CD14-positive monocyte (primary cell): Measurements from ENCODE around the gene MMP24. TPM values are rescaled to one million over a fixed set of nuclear protein-coding genes. Genes with fewer than 3 reads are reported as not detected.

ENCODE experiments used
- DNase-seq, 3 donors: peaks; one replicate each; pipeline ENCODE4 v3.0.0-alpha.2; 2011 to 2022
- H2AFZ ChIP-seq: 2 replicates; pipeline ENCODE4 v1.6.0; 2012; ENCODE audit warnings: mild to moderate bottlenecking, low read depth, low read length, inconsistent platforms; ENCODE audit not compliant: insufficient read depth, poor library complexity, severe bottlenecking
- H3K27ac ChIP-seq, 2 donors: 1 replicate in 1 of 2; 2 replicates in 1 of 2; pipeline ENCODE4 v1.5.1; 2012 to 2013; ENCODE audit warnings: low read length in 2 of 2, control low read depth in 1 of 2, inconsistent platforms in 1 of 2, low read depth in 1 of 2, mild to moderate bottlenecking in 1 of 2
- H3K27me3 ChIP-seq, 2 donors: one replicate each; pipeline versions ENCODE4 v1.6.0 to v1.6.1; 2011 to 2013; ENCODE audit warnings: low read length in 2 of 2; ENCODE audit not compliant: control insufficient read depth in 2 of 2, insufficient read depth in 2 of 2
- H3K36me3 ChIP-seq, 2 donors: replicated peaks in 1 of 2; 1 replicate in 1 of 2; 2 replicates in 1 of 2; pipeline versions ENCODE4 v1.5.1 to v1.6.1; 2012 to 2013; ENCODE audit warnings: low read length in 2 of 2, control low read depth in 1 of 2, inconsistent platforms in 1 of 2, mild to moderate bottlenecking in 1 of 2; ENCODE audit not compliant: insufficient read depth in 2 of 2, control insufficient read depth in 1 of 2
- H3K4me1 ChIP-seq, 2 donors: 1 replicate in 1 of 2; 2 replicates in 1 of 2; pipeline versions ENCODE4 v1.5.1 to v1.6.1; 2012 to 2013; ENCODE audit warnings: low read length in 2 of 2, control low read depth in 1 of 2, inconsistent platforms in 1 of 2, mild to moderate bottlenecking in 1 of 2, moderate library complexity in 1 of 2; ENCODE audit not compliant: insufficient read depth in 2 of 2, control insufficient read depth in 1 of 2
- H3K4me2 ChIP-seq: replicated peaks from 2 replicates; pipeline ENCODE3; 2012; ENCODE audit warnings: low read length, moderate library complexity, mild to moderate bottlenecking; ENCODE audit not compliant: poor library complexity, severe bottlenecking; ENCODE audit errors: extremely low read depth
- H3K4me3 ChIP-seq, 3 experiments: fragments of 200-600 bp in 1 of 3; sonication (generic) in 1 of 3; replicated peaks in 1 of 3; 1 replicate in 2 of 3; 2 replicates in 1 of 3; pipeline ENCODE4 v1.5.1; 2011 to 2013; ENCODE audit warnings: low read length in 3 of 3, mild to moderate bottlenecking in 3 of 3, control low read depth in 2 of 3, low read depth in 2 of 3, inconsistent platforms in 1 of 3, moderate library complexity in 1 of 3
- H3K79me2 ChIP-seq: 2 replicates; pipeline ENCODE4 v1.6.0; 2012; ENCODE audit warnings: mild to moderate bottlenecking, control low read depth, inconsistent platforms, low read length, moderate library complexity; ENCODE audit not compliant: insufficient read depth
- H3K9ac ChIP-seq: 2 replicates; pipeline ENCODE4 v1.6.0; 2017; ENCODE audit warnings: low read length, mild to moderate bottlenecking; ENCODE audit not compliant: insufficient read depth, poor library complexity, severe bottlenecking
- H3K9me3 ChIP-seq, 2 donors: replicated peaks in 1 of 2; 1 replicate in 1 of 2; 2 replicates in 1 of 2; pipeline versions ENCODE4 v1.5.1 to v1.6.1; 2012 to 2013; ENCODE audit warnings: low read length in 2 of 2, control low read depth in 1 of 2; ENCODE audit not compliant: control insufficient read depth in 1 of 2, insufficient read depth in 1 of 2
- H4K20me1 ChIP-seq: 2 replicates; pipeline ENCODE4 v1.6.0; 2012; ENCODE audit warnings: mild to moderate bottlenecking, low read length, control low read depth, moderate library complexity; ENCODE audit not compliant: insufficient read depth
- H3K27ac Mint-ChIP-seq, 7 donors: one replicate each; pipeline ENCODE4 v1.8.0; 2020; ENCODE audit warnings: mild to moderate bottlenecking in 7 of 7, mixed read lengths in 7 of 7, moderate library complexity in 6 of 7, inconsistent platforms in 2 of 7
- H3K27me3 Mint-ChIP-seq, 3 donors: one replicate each; pipeline ENCODE4 v1.8.0; 2021 to 2022; ENCODE audit warnings: low read depth in 3 of 3, mild to moderate bottlenecking in 3 of 3, mixed read lengths in 3 of 3, moderate library complexity in 3 of 3, inconsistent platforms in 1 of 3
- H3K36me3 Mint-ChIP-seq, 2 donors: one replicate each; pipeline ENCODE4 v1.8.0; 2020; ENCODE audit warnings: mixed read lengths in 2 of 2, inconsistent platforms in 1 of 2, mild to moderate bottlenecking in 1 of 2
- H3K4me1 Mint-ChIP-seq: one replicate; pipeline ENCODE4 v1.8.0; 2020; ENCODE audit warnings: mild to moderate bottlenecking, mixed read lengths
- H3K4me3 Mint-ChIP-seq, 2 donors: one replicate each; pipeline ENCODE4 v1.8.0; 2020; ENCODE audit warnings: mild to moderate bottlenecking in 2 of 2, mixed read lengths in 2 of 2, moderate library complexity in 1 of 2
- H3K9me3 Mint-ChIP-seq, 7 donors: one replicate each; pipeline ENCODE4 v1.8.0; 2020 to 2022; ENCODE audit warnings: mixed read lengths in 7 of 7, mild to moderate bottlenecking in 6 of 7, moderate library complexity in 6 of 7, inconsistent platforms in 2 of 7
- CTCF ChIP-seq: fragments of 200-600 bp; IDR thresholded peaks from one replicate; pipeline ENCODE4 v1.8.0; 2022; ENCODE audit warnings: antibody characterized with exemption, mild to moderate bottlenecking
- WGBS: methylation state at CpG from one replicate; pipeline ENCODE4 v1.1.5; 2013; ENCODE audit warnings: missing lambda C conversion rate; ENCODE audit not compliant: insufficient coverage; 5-methylcytosine and 5-hydroxymethylcytosine counted together
- intact Hi-C, 2 donors: fragments of 100-400 bp; cut with micrococcal nuclease; formaldehyde crosslinking; loops; one replicate each; pipeline versions ENCODE4 v1.15.0 to v1.15.1; 2023
- polyA plus RNA-seq, 3 donors: library from polyadenylated mRNA; depleted of rRNA in 1 of 3; unstranded in 2 of 3; stranded (reverse) in 1 of 3; fragments of 300-500 nt in 2 of 3; fragments of >200 nt in 1 of 3; fragmentation: Illumina TruSeq in 2 of 3; gene quantifications; 1 replicate in 2 of 3; 2 replicates in 1 of 3; pipeline ENCODE4 v1.2.3, GENCODE V29; 2012 to 2021

Gene MMP24
- polyA plus RNA-seq, 3 donors = 0.14 TPM; not detected in 2

GRCh38 chr20:35319871-35320197 is 93.3 kb downstream of the MMP24 start:
- no peak for DNase-seq
- H3K27ac Mint-ChIP-seq = no peak overlapping the region

GRCh38 chr20:35320396-35321126 is 94.1 kb downstream of the MMP24 start:
- no peak for TF ChIP-seq CTCF
- intact Hi-C loops = no loop called here
- Histone ChIP-seq H3K9me3 (no peaks in the 10 kb centered on the region), H3K79me2 (no peaks in the 10 kb centered on the region), H4K20me1 (no peaks in the 10 kb centered on the region), H2AFZ (no peak overlapping the region), H3K9ac (no peak overlapping the region), H3K4me1 (peaks cover 1 to 4% of the 10 kb centered on the region in 2 donors), H3K4me2 (no peak overlapping the region), H3K27me3 (no peaks in the 10 kb centered on the region), H3K4me3 (no peak overlapping the region), H3K27ac (no peak overlapping the region), H3K36me3 (peaks cover 3 to 8% of the 10 kb centered on the region in 2 donors)
- no peaks in the 10 kb centered on the region for H3K9me3 Mint-ChIP-seq
- peaks cover 6% of the 10 kb centered on the region for H3K4me1 Mint-ChIP-seq
- peaks cover 9 to 14% of the 10 kb centered on the region in 2 donors for H3K36me3 Mint-ChIP-seq
- DNase-seq = no peak
- H3K27ac Mint-ChIP-seq = peak overlapping the region in 1 of 7 donors; percentile 5
- 100% methylated on average over 2 of the region's 3 CpGs for WGBS
- no peak overlapping the region for H3K4me3 Mint-ChIP-seq
- H3K27me3 Mint-ChIP-seq = peaks cover 0 to 2% (median 0%) of the 10 kb centered on the region in 3 donors

More at GRCh38 chr20:35319871-35320197, 93.3 kb downstream of the MMP24 start:
- no peak overlapping the region for H2AFZ ChIP-seq
- no peaks in the 10 kb centered on the region for H3K27me3 ChIP-seq
- H3K4me3 ChIP-seq = no peak overlapping the region
- Mint-ChIP-seq H3K27me3 (peaks cover 0 to 2% (median 0%) of the 10 kb centered on the region in 3 donors), H3K4me3 (no peak overlapping the region), H3K4me1 (peaks cover 9% of the 10 kb centered on the region), H3K9me3 (no peaks in the 10 kb centered on the region), H3K36me3 (peaks cover 5 to 12% of the 10 kb centered on the region in 2 donors)
- H3K9me3 ChIP-seq = no peaks in the 10 kb centered on the region
- no peaks in the 10 kb centered on the region for H3K79me2 ChIP-seq
- H3K36me3 ChIP-seq = peaks cover 3 to 8% of the 10 kb centered on the region in 2 donors
- H3K4me2 ChIP-seq = no peak overlapping the region
- TF ChIP-seq CTCF = no peak
- no peak overlapping the region for H3K9ac ChIP-seq
- no peaks in the 10 kb centered on the region for H4K20me1 ChIP-seq
- no peak overlapping the region for H3K27ac ChIP-seq
- H3K4me1 ChIP-seq = no peaks in the 10 kb centered on the region
- intact Hi-C loops = no loop called here
